ENCODE measurements around the gene MKLN1.
"Not testable (repeated sequence)": the region's sequence is repeated elsewhere in the genome, so short reads cannot be mapped to it uniquely, and the experiment has no call there.

The MKLN1 gene

DNA sequence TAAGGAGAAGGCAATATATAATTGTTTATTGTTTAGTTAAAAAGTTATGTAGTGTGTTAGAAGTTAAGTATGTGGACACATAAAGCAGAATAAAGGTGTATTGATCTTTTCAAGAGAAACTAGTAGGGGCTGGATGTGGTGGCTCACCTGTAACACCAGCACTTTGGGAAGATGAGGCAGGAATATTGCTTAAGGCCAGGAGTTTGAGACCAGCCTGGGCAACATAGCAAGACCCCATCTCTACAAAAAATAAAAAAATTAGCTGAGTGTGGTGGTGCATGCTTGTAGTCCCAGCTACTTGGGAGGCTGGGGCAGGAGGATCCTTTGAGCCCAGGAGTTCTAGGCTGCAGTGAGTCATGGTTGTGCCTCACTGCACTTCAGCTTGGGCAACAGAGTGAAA lies 135.0 kb downstream of the MKLN1 start:
- not testable (repeated sequence) for DNase-seq (ENCODE audit: low read depth)

DNA sequence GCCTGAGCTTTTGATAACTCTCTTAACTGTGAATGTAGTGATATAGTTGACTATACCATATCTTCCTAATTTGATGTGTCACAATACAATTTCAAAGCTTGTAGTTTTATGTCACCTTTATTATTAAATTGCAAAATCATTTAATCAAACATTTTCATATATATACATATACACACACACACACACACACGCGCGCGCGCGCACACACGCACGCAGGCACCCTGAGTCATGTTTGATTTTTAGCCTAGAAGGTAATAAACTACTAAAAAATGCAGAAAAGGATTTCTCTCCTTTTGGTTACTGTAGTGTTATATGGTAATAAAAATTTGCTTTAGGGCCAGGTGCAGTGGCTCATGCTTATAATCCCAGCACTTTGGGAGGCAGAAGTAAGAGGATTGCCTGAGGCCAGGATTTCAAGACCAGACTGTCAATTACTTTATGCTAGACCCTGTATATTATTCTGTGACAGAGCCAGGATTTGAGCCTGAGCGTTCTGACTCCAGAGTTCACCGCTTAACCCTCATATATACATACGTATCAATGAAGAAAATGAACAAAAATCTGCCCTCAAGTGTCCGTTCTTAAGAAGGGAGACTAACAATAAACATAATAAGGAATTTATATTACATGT lies 139.2 kb downstream of the MKLN1 start:
- DNase-seq (ENCODE audit: low read depth): no peak

DNA sequence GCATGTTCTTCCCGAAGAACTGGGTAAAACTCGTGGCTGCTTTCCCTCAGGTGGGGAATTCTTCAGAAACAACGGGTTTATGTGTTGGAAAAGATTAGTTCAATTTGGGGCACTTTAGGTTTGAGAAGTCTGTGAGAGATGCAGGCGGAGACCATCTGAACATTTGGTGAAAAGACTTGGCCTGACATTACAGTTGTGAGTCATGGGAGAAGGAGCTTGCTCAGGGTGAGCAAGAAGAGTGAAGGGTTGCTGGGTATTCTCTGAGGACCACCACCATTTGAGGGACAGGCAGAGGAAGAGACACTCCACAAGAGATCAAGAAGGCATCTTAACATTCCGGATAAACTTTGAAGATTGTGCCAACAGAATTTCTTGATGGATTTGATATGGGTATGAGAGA lies 140.1 kb downstream of the MKLN1 start:
- no peak for DNase-seq (ENCODE audit: low read depth)

DNA sequence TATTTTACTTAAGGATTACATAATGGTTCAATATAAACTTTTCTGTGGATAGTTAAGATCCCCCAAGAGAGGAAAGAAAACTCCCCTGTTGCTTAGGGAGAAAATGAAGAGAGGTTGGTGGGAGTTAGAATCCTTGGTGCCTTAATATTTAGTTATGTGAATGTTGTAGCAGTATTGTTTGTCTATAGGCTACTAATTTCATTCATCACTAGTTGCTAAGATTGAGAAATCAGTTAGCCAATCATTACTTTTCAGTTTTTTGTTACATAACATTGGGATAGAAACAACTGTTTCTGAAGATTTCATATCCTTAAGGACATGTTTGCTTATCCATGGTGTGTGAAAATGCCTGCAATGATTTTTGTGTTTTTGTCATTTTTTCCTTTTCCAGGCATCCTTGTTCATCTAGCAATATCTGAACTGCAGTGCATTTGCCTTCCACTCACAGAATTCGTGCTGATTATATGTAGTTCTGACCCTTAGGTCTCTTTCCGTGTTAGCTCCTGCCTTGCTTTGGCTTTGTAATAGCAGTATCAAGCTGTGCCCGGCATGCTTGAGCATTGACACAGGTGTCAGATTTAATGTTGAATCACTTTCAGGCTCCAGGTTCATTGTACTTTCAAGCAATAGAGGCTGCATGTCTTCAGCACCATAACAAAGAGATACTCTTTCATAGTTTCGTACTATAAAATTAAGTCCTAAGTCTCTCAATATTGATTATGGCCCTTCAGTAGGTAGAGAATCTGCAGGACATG lies 143.8 kb downstream of the MKLN1 start:
- DNase-seq (ENCODE audit: low read depth): no peak

DNA sequence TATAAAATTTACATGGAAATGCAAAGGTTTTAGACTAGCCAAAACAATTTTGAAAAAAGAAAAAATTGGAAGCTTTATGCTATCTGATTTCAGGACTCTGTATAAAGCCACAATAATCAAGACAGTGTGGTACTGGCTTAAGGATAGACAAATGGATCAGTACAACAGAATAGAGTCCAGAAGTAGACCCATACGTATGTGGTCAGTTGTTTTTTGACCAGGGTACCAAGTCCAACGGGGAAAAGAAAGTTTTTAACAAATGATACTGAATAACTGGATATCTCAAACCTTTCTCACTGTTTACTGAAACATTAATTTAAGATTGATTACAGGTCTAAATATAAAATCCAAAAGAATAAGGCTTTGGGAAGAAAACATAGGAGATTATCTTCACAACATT lies 149.1 kb downstream of the MKLN1 start:
- no peak for DNase-seq (ENCODE audit: low read depth)

DNA sequence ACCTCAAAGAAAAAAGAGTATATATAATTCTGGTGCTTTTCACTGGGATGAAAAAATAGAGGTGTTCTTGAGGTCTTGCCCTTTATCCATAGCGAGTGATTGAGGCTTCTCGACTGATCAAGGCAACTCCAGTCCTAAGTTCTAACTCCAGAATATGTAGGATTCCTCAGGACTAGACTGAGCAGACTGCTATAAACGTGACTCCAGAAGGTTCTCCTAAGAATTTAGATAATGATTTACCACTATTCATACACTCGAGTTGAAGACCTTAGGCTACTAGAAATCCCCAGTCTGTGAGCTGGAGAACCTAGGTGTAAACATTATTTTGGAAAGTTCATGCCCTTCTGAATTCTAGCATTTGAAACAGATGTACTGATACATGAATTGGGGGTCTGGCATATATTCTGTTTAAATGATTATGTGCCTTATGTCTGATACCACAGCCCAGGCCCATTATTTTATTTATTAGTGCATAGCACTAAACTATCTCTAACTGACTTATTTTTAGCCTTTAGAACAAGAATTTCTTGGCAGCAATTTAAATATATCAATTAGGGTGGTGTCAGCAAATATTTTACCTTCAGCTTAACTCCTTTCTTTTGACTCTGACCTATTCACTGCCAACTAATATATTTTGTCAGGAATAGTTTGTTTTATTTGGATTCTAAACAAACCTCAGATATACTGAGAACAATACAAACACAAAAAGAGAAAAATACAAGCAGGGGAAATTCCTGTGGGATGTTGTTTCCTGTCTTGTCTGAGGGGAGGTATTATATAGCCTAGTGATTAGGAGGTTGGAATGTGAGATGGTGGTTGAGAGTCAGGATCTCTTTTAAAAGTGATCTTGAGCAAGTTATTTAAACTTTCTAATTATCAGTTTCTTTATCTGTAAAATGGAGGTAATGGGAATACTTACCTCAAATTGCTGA lies 153.0 kb downstream of the MKLN1 start:
- DNase-seq (ENCODE audit: low read depth): peak; percentile 14

DNA sequence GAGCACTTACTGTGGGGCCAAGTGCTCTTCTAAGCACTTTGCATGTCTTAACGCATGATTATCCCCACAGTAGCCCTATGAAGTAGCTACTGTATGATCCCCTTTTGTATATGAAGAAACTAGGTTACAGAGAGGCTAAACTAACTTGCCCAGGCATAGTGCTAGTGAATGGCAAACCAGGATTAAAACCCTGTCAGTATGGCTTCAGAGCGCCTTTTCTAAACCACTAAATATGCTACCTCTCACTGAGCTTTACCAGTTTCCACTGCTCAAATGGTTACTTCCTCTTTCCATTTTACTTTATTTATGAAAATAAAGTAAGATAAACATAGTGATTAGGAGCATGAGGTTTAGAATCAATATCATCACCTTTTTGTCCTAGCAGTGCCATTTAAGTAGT lies 155.1 kb downstream of the MKLN1 start:
- no peak for DNase-seq (ENCODE audit: low read depth)

DNA sequence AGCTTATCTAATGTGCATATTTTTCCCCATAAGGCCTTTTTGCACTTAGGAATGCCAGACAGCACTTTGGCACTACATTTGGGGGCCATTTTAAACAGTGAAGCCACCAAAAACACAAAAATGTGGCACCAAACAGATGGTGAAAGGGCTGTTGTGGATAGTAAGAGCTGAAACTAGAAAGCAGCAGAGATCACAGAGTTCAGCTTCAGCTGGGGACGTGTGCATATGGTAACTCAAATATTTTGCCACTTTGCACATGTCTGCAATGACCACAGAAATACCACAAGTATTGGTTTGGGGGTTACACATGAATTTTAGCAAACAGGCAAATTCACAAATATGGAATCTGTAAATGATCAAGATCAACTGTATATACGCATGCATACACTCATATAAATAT lies 155.9 kb downstream of the MKLN1 start:
- no peak for DNase-seq (ENCODE audit: low read depth)

DNA sequence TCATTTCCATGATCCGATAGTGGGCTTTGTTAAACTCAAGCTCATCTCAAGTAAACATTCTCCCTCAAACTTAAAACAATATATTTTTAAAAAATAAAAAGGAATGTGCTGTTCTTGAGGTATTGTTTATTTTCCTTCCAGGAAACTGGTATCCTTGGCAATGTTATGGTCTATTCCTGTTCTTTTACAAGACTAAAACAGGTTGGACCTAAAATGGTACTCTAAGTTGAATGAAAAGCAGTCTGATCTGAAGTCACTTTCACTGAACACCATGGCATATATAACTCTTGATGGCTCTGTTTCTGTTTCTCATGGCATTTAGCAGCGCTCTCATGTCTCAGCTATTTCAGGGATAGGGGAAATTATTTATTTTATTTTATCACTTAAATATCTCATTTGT lies 158.7 kb downstream of the MKLN1 start:
- no peak for DNase-seq (ENCODE audit: low read depth)

DNA sequence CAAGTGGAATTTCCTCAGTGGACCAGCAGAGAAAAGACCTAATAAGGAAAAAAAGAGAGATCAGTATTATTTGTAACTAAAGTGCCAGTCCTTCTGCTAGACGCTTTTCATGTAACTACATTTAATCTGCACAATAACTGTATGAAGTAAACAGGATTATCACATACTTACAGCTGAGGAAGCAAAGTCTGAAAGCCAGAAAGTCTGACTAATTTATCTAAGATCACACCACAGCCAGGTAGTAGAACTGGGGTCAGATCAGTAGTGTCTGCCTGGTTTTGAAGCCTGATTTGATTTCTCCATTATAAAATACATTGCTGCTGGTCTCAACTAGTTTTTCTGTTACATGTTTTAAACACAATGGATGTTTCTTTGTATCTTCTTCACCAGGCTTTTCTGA lies 159.5 kb downstream of the MKLN1 start:
- no peak for DNase-seq (ENCODE audit: low read depth)

DNA sequence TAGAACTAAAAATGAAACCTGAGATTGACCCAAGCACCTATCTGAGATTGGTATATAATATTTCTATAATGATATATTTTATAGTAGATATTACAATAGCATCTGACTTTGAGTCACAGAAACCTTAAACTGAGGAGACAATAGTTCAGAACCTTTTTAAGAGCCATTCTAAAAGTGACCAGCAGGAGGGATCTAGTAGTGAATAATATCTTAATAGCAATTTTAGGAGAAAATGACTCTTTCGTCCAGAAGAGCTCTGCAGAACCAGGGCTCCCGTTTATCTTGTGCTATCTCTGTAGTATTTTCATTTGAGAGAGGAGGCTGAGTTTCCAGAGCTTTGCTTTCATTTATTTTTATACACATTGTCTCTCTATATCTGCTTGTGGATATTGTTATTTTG lies 160.7 kb downstream of the MKLN1 start:
- no peak for DNase-seq (ENCODE audit: low read depth)

DNA sequence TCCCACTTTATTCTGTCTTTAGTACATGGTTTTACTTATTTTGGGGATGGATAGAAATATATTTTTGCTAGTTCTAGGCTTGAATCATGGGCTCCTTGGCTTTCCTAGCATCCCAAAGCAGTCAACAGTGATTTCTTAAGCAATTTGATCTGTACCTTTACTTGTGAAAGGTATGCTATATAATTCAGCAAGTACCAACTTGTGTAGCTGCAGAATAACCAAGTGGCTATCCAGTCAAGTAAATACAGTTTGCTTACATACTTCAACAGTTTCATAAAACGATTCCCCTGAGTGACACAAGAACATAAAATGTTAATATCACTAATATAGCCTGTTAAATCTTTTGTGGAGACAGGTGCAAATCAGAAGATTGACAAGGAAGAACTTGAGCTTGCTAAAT lies 161.5 kb downstream of the MKLN1 start:
- no peak for DNase-seq (ENCODE audit: low read depth)

DNA sequence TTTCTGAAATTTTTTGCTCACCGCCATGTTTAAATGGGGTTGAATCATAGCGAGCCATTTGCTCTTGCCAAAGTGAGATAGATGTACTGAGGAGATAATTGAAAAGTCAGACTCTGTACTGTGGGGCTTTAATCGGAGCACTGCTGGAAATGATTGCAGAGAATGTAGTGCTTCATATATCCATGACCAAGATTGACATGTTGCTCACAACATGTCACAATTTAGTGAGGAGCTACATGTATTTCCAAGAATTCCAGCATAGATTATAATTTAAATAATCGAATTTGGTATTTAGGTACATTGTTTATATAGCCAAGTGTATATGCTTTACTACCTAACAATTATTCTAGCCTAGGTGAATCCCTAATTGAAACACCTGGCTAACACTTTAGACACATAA lies 162.2 kb downstream of the MKLN1 start:
- DNase-seq (ENCODE audit: low read depth): no peak

DNA sequence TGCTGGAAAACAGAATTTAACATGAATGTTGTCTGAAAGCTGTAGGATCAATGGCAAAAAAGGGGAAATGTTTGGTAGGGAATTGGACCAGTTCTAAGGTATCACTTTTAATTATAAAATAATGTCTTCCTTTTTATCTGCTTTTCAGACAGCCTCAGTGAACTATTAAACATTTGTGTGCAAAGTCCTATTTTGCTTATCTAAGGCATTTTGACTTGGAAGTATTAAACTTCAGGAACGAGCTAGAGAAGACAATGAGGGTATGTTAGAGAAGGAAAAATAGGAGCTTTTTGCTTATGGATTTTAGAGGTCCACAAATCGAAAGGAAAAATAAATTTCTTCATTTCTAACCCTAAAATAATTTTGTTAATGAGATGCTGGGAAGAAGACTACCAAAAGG lies 165.4 kb downstream of the MKLN1 start:
- DNase-seq (ENCODE audit: low read depth): no peak

DNA sequence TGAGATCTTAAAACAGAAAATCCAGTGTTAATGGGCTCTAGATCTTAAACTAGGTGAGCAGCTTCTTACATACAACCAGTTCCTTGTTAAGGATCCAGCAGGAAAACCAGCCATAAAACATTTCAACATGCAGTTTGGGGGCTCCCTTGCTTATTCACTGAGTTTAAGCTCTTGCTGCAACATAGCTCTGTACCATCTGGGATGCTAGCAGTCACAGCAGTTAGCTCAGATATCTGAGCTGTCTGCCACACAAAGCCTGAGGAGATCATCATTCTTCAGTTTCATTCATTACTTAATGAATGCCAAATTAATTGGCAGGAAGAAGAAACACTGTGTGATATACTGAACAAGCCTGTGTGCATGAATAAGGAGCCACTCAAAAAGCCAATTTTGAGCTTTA lies 165.9 kb downstream of the MKLN1 start:
- no peak for DNase-seq (ENCODE audit: low read depth)

DNA sequence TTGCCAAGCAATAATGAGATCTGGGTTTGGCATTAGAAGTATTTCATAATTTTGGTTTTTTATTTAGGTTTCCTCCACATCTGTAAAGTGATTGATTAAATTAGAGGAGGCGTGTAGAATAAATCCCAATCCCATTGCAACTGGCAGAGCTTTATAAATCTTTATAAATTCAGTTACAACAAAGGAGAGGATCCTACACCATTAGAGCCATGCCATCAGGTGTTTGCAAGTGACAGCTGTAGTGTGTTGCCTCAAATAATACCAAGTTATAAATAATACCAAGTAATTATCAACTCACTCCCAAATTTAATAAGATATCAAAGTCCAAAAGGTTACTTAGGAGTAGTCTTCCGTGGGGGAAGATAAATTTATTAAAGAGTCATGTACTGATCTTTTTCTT lies 166.5 kb downstream of the MKLN1 start:
- DNase-seq (ENCODE audit: low read depth): no peak

DNA sequence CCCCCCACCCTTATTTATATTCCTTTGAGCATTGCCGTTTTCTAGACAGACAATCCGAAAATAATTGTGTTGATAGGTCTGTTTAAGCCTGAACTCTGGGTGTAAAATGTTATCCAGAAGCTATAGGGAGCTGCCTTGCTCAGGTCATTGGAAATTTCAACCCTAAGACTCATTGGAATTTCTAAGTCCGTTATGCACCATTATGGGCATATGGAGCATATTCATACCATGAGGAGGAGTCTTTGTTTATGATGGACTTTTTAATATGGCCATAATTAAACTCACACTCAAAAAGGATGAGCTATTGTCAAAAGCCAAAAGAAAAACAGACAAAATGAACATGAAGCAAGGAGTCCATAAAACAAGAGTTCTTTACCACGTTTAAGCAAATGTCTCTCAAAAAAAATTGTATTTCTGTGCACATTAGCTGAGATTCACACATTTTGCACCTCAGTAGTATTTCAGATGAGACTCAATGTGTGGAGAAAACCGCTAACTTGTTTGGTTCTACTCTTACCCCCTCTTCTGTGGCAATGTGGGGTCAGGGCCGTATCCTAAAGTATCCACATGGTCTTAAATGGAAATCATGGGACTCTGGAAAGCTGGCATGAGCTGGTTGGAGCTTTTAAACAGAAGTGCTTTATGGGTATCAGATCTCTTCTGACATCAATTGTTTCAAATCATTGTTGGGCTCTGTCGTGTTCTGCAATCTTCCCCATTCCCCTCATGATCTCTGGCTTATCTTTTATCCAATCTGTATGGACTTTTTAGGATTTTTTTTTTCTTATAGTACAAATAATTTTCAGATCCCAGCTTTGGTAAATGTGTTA lies 168.2 kb downstream of the MKLN1 start:
- DNase-seq (ENCODE audit: low read depth): no peak

DNA sequence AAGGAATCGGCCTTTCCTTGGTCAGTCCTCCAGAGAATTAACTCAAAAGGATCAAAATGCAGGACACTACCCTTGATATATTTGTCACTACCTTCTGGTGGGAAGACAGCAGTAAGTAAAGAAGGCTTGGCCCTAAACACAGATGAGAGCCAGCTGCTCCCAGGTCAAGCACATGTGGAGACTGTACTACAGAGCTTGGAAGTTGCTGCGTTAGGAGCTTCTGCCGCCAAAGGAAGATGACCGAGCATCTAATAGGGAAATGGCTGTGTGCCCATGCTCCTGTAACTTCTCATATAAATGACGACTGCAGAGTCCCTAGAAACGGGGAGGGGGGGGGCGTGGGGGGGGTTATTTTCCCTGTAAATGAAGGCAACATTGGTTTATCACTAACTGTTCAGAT lies 169.8 kb downstream of the MKLN1 start:
- no peak for DNase-seq (ENCODE audit: low read depth)

DNA sequence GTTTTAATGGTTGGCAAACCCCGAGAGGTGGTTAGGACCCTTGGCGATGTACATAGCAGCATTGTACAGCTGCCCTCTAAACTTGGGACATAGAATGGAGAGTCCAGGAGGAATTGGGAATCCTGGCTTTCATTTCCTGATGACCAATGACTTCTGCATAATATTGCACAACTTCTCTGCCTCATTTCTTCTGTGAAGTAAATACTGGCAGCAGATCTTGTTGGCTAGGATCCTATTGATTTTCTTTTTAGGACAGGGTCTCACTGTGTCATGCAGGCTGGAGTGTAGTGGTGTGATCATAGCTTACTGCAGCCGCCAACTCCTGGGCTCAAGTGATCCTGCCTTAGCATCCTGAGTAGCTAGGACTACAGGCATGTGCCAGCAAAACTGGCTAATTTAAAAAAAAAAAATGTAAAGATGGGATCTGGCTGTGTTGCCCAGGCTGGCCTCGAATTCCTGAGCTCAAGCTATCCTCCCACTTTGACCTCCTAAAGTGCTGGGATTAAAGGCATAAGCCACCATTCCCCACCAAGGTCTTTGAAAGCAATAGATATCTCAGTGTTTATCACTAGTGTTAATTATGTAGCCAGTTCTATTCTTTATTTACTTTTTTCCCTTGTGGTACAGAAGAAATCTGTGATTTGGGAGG lies 170.7 kb downstream of the MKLN1 start:
- no peak for DNase-seq (ENCODE audit: low read depth)

DNA sequence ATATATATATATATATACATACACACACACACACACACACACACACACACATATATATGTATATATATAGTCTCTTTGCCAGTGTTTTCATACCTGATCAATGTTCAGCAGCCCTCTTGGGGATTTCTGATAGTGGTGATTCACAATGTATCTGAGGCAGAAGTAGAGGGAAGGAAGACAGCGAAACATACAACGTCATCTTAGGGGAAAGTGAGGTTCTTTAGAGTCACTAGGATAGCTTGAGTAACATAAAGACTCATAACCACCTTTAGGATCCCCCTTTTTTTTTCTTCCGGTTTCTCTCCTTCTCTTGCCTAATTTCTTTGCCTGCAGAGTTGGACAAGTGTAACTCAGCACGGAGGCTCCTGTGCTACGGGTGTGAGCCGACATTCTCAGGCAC lies 172.1 kb downstream of the MKLN1 start:
- no peak for DNase-seq (ENCODE audit: low read depth)

DNA sequence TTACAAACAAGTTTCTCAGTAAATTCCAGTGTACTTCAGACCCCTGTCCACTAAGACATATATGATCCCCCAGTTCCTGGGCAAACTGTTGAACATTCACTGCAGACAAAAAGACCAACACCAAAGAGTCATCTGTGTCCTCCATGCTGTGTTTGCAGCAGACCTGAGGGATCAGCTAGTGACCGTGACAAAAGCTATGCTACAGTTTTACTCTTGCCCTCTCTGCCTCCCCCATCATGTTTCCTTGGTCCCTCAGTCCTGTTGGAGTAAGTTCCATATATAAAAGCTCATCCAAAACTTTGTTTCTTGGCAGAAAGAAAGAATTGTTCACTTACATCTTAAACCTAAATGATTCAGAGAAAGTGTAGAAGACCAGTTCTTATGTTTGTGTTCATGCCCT lies 172.7 kb downstream of the MKLN1 start:
- no peak for DNase-seq (ENCODE audit: low read depth)

DNA sequence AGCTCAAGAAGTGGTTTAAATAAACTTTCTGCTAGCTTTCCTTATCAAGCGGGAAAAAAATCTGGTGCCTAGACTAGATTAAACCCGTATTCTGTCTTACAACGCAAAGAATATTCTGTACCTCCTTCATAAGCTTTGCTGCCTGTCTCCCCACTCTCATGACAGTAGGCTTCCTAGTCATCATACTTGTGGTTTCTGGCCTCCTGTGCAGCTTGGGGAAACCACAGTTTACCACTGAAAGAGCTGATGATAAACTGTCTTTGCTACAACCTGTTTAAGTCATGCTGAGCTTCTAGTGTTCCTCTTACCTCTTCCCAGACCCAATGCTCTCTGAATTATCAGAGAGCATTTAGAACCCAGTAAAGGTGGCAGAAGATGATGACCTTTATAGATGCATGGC lies 173.7 kb downstream of the MKLN1 start:
- DNase-seq (ENCODE audit: low read depth): no peak
